Activated T-cell treated with anti-CD3 and anti-CD28 coated beads, Interleukin-2, amount 50 U/mL, for 4 hours (primary cell): ENCODE results near the gene SELENOV. TPM values are rescaled to one million over a fixed set of nuclear protein-coding genes. Genes with fewer than 3 reads are reported as not detected.

Experiments used
- ATAC-seq, 2 donors: fragments of 200-7000 bp; cut with Tn5 transposase; one replicate each; pipeline ENCODE4 v1.10.0; 2021
- DNase-seq: peaks from one replicate; pipeline ENCODE4 v3.0.0-alpha.2; 2020
- H3K27me3 Mint-ChIP-seq: one replicate; pipeline ENCODE4 v1.8.0; 2021; ENCODE audit warnings: low read depth, mixed read lengths
- H3K36me3 Mint-ChIP-seq: one replicate; pipeline ENCODE4 v1.8.0; 2022; ENCODE audit warnings: mixed read lengths; ENCODE audit not compliant: insufficient read depth
- H3K4me1 Mint-ChIP-seq: one replicate; pipeline ENCODE4 v1.8.0; 2021; ENCODE audit warnings: low read depth, mixed read lengths
- H3K4me3 Mint-ChIP-seq: one replicate; pipeline ENCODE4 v1.8.0; 2021; ENCODE audit warnings: mild to moderate bottlenecking, moderate library complexity, mixed read lengths
- H3K9me3 Mint-ChIP-seq: one replicate; pipeline ENCODE4 v1.8.0; 2021; ENCODE audit warnings: mixed read lengths
- total RNA-seq, 3 donors: library from RNA; stranded (reverse); gene quantifications; one replicate each; pipeline ENCODE4 v1.2.1, GENCODE V29; 2021

SELENOV gene
- total RNA-seq, 3 donors from 2014 or later = not detected

GRCh38 chr19:39544911-39545310 is 30.0 kb downstream of the SELENOV start:
- Mint-ChIP-seq H3K9me3 (no peaks in the 10 kb centered on the region), H3K36me3 (no peaks in the 10 kb centered on the region), H3K4me3 (no peak overlapping the region), H3K4me1 (peaks cover 51% of the 10 kb centered on the region), H3K27me3 (no peaks in the 10 kb centered on the region)
- DNase-seq (no peak), ATAC-seq (no peak)

GRCh38 chr19:39546599-39546998 is 31.7 kb downstream of the SELENOV start:
- Mint-ChIP-seq H3K4me3 (no peak overlapping the region), H3K9me3 (no peaks in the 10 kb centered on the region), H3K27me3 (no peaks in the 10 kb centered on the region), H3K4me1 (peaks cover 44% of the 10 kb centered on the region), H3K36me3 (no peaks in the 10 kb centered on the region)
- DNase-seq = no peak
- no peak for ATAC-seq

- no peak overlapping the region for H3K4me3 Mint-ChIP-seq
- no peak for ATAC-seq
- no peaks in the 10 kb centered on the region for H3K27me3 Mint-ChIP-seq
- peaks cover 22% of the 10 kb centered on the region for H3K4me1 Mint-ChIP-seq
- no peak for DNase-seq
- H3K36me3 Mint-ChIP-seq = no peaks in the 10 kb centered on the region
- no peaks in the 10 kb centered on the region for H3K9me3 Mint-ChIP-seq
Measured at GRCh38 chr19:39550197-39550596, 35.3 kb downstream of the SELENOV start.

GRCh38 chr19:39553082-39553652 is 38.2 kb downstream of the SELENOV start:
- Mint-ChIP-seq H3K27me3 (no peaks in the 10 kb centered on the region), H3K9me3 (no peaks in the 10 kb centered on the region), H3K4me3 (no peak overlapping the region)

GRCh38 chr19:39554701-39555311 is 39.9 kb downstream of the SELENOV start:
- H3K36me3 Mint-ChIP-seq = no peaks in the 10 kb centered on the region
- DNase-seq (no peak), ATAC-seq (no peak)
- H3K4me3 Mint-ChIP-seq = no peak overlapping the region
- H3K27me3 Mint-ChIP-seq = no peaks in the 10 kb centered on the region
- H3K9me3 Mint-ChIP-seq = no peaks in the 10 kb centered on the region
- peaks cover 28% of the 10 kb centered on the region for H3K4me1 Mint-ChIP-seq

More at GRCh38 chr19:39553082-39553652, 38.2 kb downstream of the SELENOV start:
- H3K36me3 Mint-ChIP-seq = no peaks in the 10 kb centered on the region
- H3K4me1 Mint-ChIP-seq = peaks cover 15% of the 10 kb centered on the region
- no peak for DNase-seq
- no peak for ATAC-seq

- peaks cover 31% of the 10 kb centered on the region for H3K4me1 Mint-ChIP-seq
- H3K4me3 Mint-ChIP-seq = no peak overlapping the region
- DNase-seq (no peak), ATAC-seq (no peak)
- no peaks in the 10 kb centered on the region for H3K27me3 Mint-ChIP-seq
- H3K9me3 Mint-ChIP-seq = no peaks in the 10 kb centered on the region
- H3K36me3 Mint-ChIP-seq = no peaks in the 10 kb centered on the region
Measured at GRCh38 chr19:39555883-39556282, 40.9 kb downstream of the SELENOV start.

GRCh38 chr19:39557811-39558623 is 43.1 kb downstream of the SELENOV start:
- peak; percentile 68 to 70 for ATAC-seq
- Mint-ChIP-seq H3K4me1 (peaks cover 26% of the 10 kb centered on the region), H3K36me3 (no peaks in the 10 kb centered on the region), H3K4me3 (peak overlapping the region; percentile 66), H3K9me3 (no peaks in the 10 kb centered on the region), H3K27me3 (no peaks in the 10 kb centered on the region)
- DNase-seq = no peak

- H3K27me3 Mint-ChIP-seq = no peaks in the 10 kb centered on the region
- DNase-seq = no peak
- peak overlapping the region; percentile 66 for H3K4me3 Mint-ChIP-seq
- peaks cover 25% of the 10 kb centered on the region for H3K4me1 Mint-ChIP-seq
- peak; percentile 51 to 65 for ATAC-seq
- H3K9me3 Mint-ChIP-seq = no peaks in the 10 kb centered on the region
- H3K36me3 Mint-ChIP-seq = no peaks in the 10 kb centered on the region
Measured at GRCh38 chr19:39558624-39559117, 43.7 kb downstream of the SELENOV start.

- Mint-ChIP-seq H3K27me3 (peaks cover under 1% of the 10 kb centered on the region), H3K9me3 (no peaks in the 10 kb centered on the region), H3K36me3 (no peaks in the 10 kb centered on the region), H3K4me3 (no peak overlapping the region), H3K4me1 (peaks cover 13% of the 10 kb centered on the region)
- DNase-seq (no peak), ATAC-seq (no peak)
Measured at GRCh38 chr19:39563408-39563807, 48.5 kb downstream of the SELENOV start.

GRCh38 chr19:39566064-39566463 is 51.1 kb downstream of the SELENOV start:
- Mint-ChIP-seq H3K9me3 (no peaks in the 10 kb centered on the region), H3K36me3 (no peaks in the 10 kb centered on the region), H3K27me3 (peaks cover 8% of the 10 kb centered on the region), H3K4me1 (no peaks in the 10 kb centered on the region), H3K4me3 (no peak overlapping the region)
- DNase-seq = no peak
- no peak for ATAC-seq

GRCh38 chr19:39568604-39569003 is 53.7 kb downstream of the SELENOV start:
- Mint-ChIP-seq H3K36me3 (no peaks in the 10 kb centered on the region), H3K9me3 (peaks cover 8% of the 10 kb centered on the region), H3K27me3 (peaks cover 19% of the 10 kb centered on the region), H3K4me1 (no peaks in the 10 kb centered on the region), H3K4me3 (no peak overlapping the region)
- DNase-seq (no peak), ATAC-seq (no peak)

Other genes starting within 250 kb of the SELENOV start
- gene IFNL2, start 246.7 kb upstream of the SELENOV start, total RNA-seq = not detected
- gene IFNL1, start 218.7 kb upstream of the SELENOV start, total RNA-seq = not detected
- 1 to 10 TPM; 4.2 to 6.7 (median 6.6) TPM for gene LRFN1, start 194.3 kb upstream of the SELENOV start, total RNA-seq
- 100 to 1,000 TPM; 147 to 181 (median 178) TPM for gene GMFG, start 179.1 kb upstream of the SELENOV start, total RNA-seq
- 10 to 100 TPM; 72.6 to 81.6 (median 81.1) TPM for gene SAMD4B, start 172.7 kb upstream of the SELENOV start, total RNA-seq
- 10 to 100 TPM; 48.0 to 50.8 (median 50.2) TPM for gene PAF1, start 124.0 kb upstream of the SELENOV start, total RNA-seq
- gene MED29, start 123.8 kb upstream of the SELENOV start, total RNA-seq = 10 to 100 TPM; 39.5 to 43.1 (median 39.7) TPM
- 10 to 100 TPM; 39.5 to 50.8 (median 43.7) TPM for gene ZFP36, start 108.3 kb upstream of the SELENOV start, total RNA-seq
- 10 to 100 TPM; 22.0 to 23.7 (median 22.0) TPM for gene PLEKHG2, start 102.5 kb upstream of the SELENOV start, total RNA-seq
- gene RPS16, start 79.2 kb upstream of the SELENOV start, total RNA-seq = 1,000 to 10,000 TPM; 3,250 to 3,505 (median 3,474) TPM
- 100 to 1,000 TPM; 193 to 201 (median 197) TPM for gene SUPT5H, start 69.6 kb upstream of the SELENOV start, total RNA-seq
- gene TIMM50, start 34.3 kb upstream of the SELENOV start, total RNA-seq = 100 to 1,000 TPM; 192 to 211 (median 195) TPM
- gene DLL3, start 16.2 kb upstream of the SELENOV start, total RNA-seq = 1 to 10 TPM; 1.7 to 3.3 (median 1.7) TPM
- 1 to 10 TPM; 2.2 to 2.6 (median 2.4) TPM for gene EID2B, start 17.7 kb downstream of the SELENOV start, total RNA-seq
- 10 to 100 TPM; 14.9 to 16.5 (median 16.1) TPM for gene EID2, start 25.0 kb downstream of the SELENOV start, total RNA-seq
- not detected for gene LGALS13, start 87.4 kb downstream of the SELENOV start, total RNA-seq
- not detected for gene LGALS16, start 140.8 kb downstream of the SELENOV start, total RNA-seq
- not detected for gene LGALS14, start 189.3 kb downstream of the SELENOV start, total RNA-seq
- 1 to 10 TPM in 2 of 3 donors, not detected in 1; 1.2 to 2.3 TPM for gene CLC, start 222.9 kb downstream of the SELENOV start, total RNA-seq